ENCODE measurements around the gene MMP24OS.
"Not testable (repeated sequence)": the region's sequence is repeated elsewhere in the genome, so short reads cannot be mapped to it uniquely, and the experiment has no call there.

Gene MMP24OS

GRCh38 chr20:35273449-35274171 is 4.3 kb downstream of the MMP24OS start:
- DNase-seq = no peak

GRCh38 chr20:35271904-35272303 is 6.0 kb downstream of the MMP24OS start:
- no peak for DNase-seq

GRCh38 chr20:35271073-35271882 is 6.6 kb downstream of the MMP24OS start:
- DNase-seq = no peak

- DNase-seq = no peak
Observed at GRCh38 chr20:35270021-35270902, 7.7 kb downstream of the MMP24OS start.

- DNase-seq = peak in 1 of 2 donors; percentile 26
Observed at GRCh38 chr20:35269055-35269781, 8.7 kb downstream of the MMP24OS start.

GRCh38 chr20:35267092-35267491 is 10.8 kb downstream of the MMP24OS start:
- DNase-seq = no peak

- DNase-seq = no peak
Observed at GRCh38 chr20:35264755-35265154, 13.2 kb downstream of the MMP24OS start.

- no peak for DNase-seq
Observed at GRCh38 chr20:35263532-35264341, 14.2 kb downstream of the MMP24OS start.

GRCh38 chr20:35262731-35263531 is 15.0 kb downstream of the MMP24OS start:
- not testable (repeated sequence) for DNase-seq

GRCh38 chr20:35262321-35262720 is 15.6 kb downstream of the MMP24OS start:
- not testable (repeated sequence) for DNase-seq

- DNase-seq = no peak
Observed at GRCh38 chr20:35260426-35260825, 17.5 kb downstream of the MMP24OS start.

GRCh38 chr20:35257175-35257909 is 20.6 kb downstream of the MMP24OS start:
- no peak for DNase-seq

- DNase-seq = no peak
Observed at GRCh38 chr20:35254448-35254999, 23.4 kb downstream of the MMP24OS start.

GRCh38 chr20:35253010-35253409 is 24.9 kb downstream of the MMP24OS start:
- no peak for DNase-seq

- not testable (repeated sequence) for DNase-seq
Observed at GRCh38 chr20:35252598-35252997, 25.3 kb downstream of the MMP24OS start.

GRCh38 chr20:35252037-35252461 is 25.9 kb downstream of the MMP24OS start:
- no peak for DNase-seq

- DNase-seq = no peak
Observed at GRCh38 chr20:35251613-35251940, 26.3 kb downstream of the MMP24OS start.

- no peak for DNase-seq
Observed at GRCh38 chr20:35248641-35249475, 29.1 kb downstream of the MMP24OS start.

- DNase-seq = no peak
Observed at GRCh38 chr20:35246723-35247122, 31.2 kb downstream of the MMP24OS start.
